NCI-H446 treated with DMSO at 0.1 percent for 48 hours (cell line): Measurements from ENCODE around the gene CLSTN2.
A peak's percentile ranks its signal among the peaks of the same experiment; 100 is the strongest.

Experiments used
- DNase-seq: peaks from one replicate; lab custom pipeline; 2025; lab: John Stamatoyannopoulos, UW

CLSTN2 gene

GRCh38 chr3:140378571-140379340, 443.8 kb downstream of the CLSTN2 start:
- DNase-seq, result no peak

GRCh38 chr3:140384028-140384771, 449.2 kb downstream of the CLSTN2 start:
- no peak for DNase-seq

- DNase-seq, result no peak
Observed at GRCh38 chr3:140384876-140385275, 449.9 kb downstream of the CLSTN2 start.

- DNase-seq, result no peak
Observed at GRCh38 chr3:140386357-140387100, 451.5 kb downstream of the CLSTN2 start.

GRCh38 chr3:140387244-140387643, 452.3 kb downstream of the CLSTN2 start:
- DNase-seq, result no peak

- DNase-seq, result peak; percentile 95
Observed at GRCh38 chr3:140388202-140388922, 453.4 kb downstream of the CLSTN2 start.

GRCh38 chr3:140391061-140391460, 456.1 kb downstream of the CLSTN2 start:
- no peak for DNase-seq

GRCh38 chr3:140394488-140395133, 459.6 kb downstream of the CLSTN2 start:
- no peak for DNase-seq

GRCh38 chr3:140395134-140396075, 460.4 kb downstream of the CLSTN2 start:
- DNase-seq, result no peak

- DNase-seq, result no peak
Observed at GRCh38 chr3:140396110-140396509, 461.1 kb downstream of the CLSTN2 start.

- DNase-seq, result no peak
Observed at GRCh38 chr3:140397847-140398246, 462.9 kb downstream of the CLSTN2 start.

GRCh38 chr3:140398387-140398786, 463.4 kb downstream of the CLSTN2 start:
- DNase-seq, result no peak

GRCh38 chr3:140399871-140400270, 464.9 kb downstream of the CLSTN2 start:
- no peak for DNase-seq

- no peak for DNase-seq
Observed at GRCh38 chr3:140403079-140403478, 468.1 kb downstream of the CLSTN2 start.

GRCh38 chr3:140403608-140404007, 468.6 kb downstream of the CLSTN2 start:
- DNase-seq, result no peak

- no peak for DNase-seq
Observed at GRCh38 chr3:140406655-140407054, 471.7 kb downstream of the CLSTN2 start.

- no peak for DNase-seq
Observed at GRCh38 chr3:140408252-140408651, 473.3 kb downstream of the CLSTN2 start.

GRCh38 chr3:140416666-140417065, 481.7 kb downstream of the CLSTN2 start:
- peak; percentile 92 for DNase-seq

GRCh38 chr3:140420621-140421357, 485.8 kb downstream of the CLSTN2 start:
- DNase-seq, result peak; percentile 48

GRCh38 chr3:140421884-140422283, 486.9 kb downstream of the CLSTN2 start:
- DNase-seq, result no peak
